Dermis microvascular lymphatic vessel endothelial cell (primary cell): ENCODE data around the gene G6PC2. TPM values are rescaled to one million over a fixed set of nuclear protein-coding genes. Genes with fewer than 3 reads are reported as not detected.
A peak's percentile ranks its signal among the peaks of the same experiment; 100 is the strongest.
"Not testable (repeated sequence)": the region's sequence is repeated elsewhere in the genome, so short reads cannot be mapped to it uniquely, and the experiment has no call there.

ENCODE experiments used
- DNase-seq, 2 donors: peaks; one replicate each; pipeline versions ENCODE4 v3.0.0 to v3.0.0-alpha.2; 2010; ENCODE audit warnings: low read depth in 2 of 2
- total RNA-seq: library from RNA; depleted of rRNA; stranded (reverse); fragments of >200 nt; gene quantifications from 2 replicates; pipeline ENCODE4 v1.2.1, GENCODE V29; 2014

Gene G6PC2
- not detected in 2 replicates for total RNA-seq

GRCh38 chr2:168901003-168901402 lies at the start of gene G6PC2:
G6PC2 (plus strand) TSS chr2:168901291; CDS start chr2:168901332, 41 bp downstream.
- no peak for DNase-seq

GRCh38 chr2:168851674-168852320 lies 49.3 kb upstream of the G6PC2 start:
- DNase-seq: peak in 1 of 2 donors; percentile 89

GRCh38 chr2:168852481-168852880 lies 48.6 kb upstream of the G6PC2 start:
- DNase-seq: no peak

GRCh38 chr2:168853471-168853870 lies 47.6 kb upstream of the G6PC2 start:
- DNase-seq: no peak

- no peak for DNase-seq
These were observed 46.4 kb upstream of the G6PC2 start for GRCh38 chr2:168854651-168855050.

GRCh38 chr2:168855601-168856000 lies 45.5 kb upstream of the G6PC2 start:
- no peak for DNase-seq

GRCh38 chr2:168858146-168858545 lies 42.9 kb upstream of the G6PC2 start:
- no peak for DNase-seq

GRCh38 chr2:168867164-168867563 lies 33.9 kb upstream of the G6PC2 start:
- not testable (repeated sequence) for DNase-seq

GRCh38 chr2:168870369-168870768 lies 30.7 kb upstream of the G6PC2 start:
- not testable (repeated sequence) for DNase-seq

- DNase-seq: not testable (repeated sequence)
These were observed 30.3 kb upstream of the G6PC2 start for GRCh38 chr2:168870824-168871223.

- peak in 1 of 2 donors; percentile 18 for DNase-seq
These were observed 26.6 kb upstream of the G6PC2 start for GRCh38 chr2:168874368-168875054.

- DNase-seq: not testable (repeated sequence)
These were observed 18.9 kb upstream of the G6PC2 start for GRCh38 chr2:168882163-168882562.

- no peak for DNase-seq
These were observed 16.1 kb upstream of the G6PC2 start for GRCh38 chr2:168884975-168885374.

GRCh38 chr2:168889635-168890005 lies 11.5 kb upstream of the G6PC2 start:
- no peak for DNase-seq

GRCh38 chr2:168890006-168890782 lies 10.9 kb upstream of the G6PC2 start, which contains the start of gene SPC25:
SPC25 (minus strand) TSS chr2:168890430; CDS start chr2:168889519, 911 bp downstream.
- peak; percentile 74 to 88 for DNase-seq

- DNase-seq: no peak
These were observed 8.8 kb upstream of the G6PC2 start for GRCh38 chr2:168892327-168892726.

GRCh38 chr2:168894101-168894500 lies 7.0 kb upstream of the G6PC2 start:
- no peak for DNase-seq

- no peak for DNase-seq
These were observed 6.4 kb upstream of the G6PC2 start for GRCh38 chr2:168894720-168895119.

GRCh38 chr2:168895771-168896170 lies 5.3 kb upstream of the G6PC2 start:
- no peak for DNase-seq

GRCh38 chr2:168896783-168897182 lies 4.3 kb upstream of the G6PC2 start:
- no peak for DNase-seq

GRCh38 chr2:168897449-168897848 lies 3.6 kb upstream of the G6PC2 start:
- DNase-seq: no peak

- no peak for DNase-seq
These were observed 2.8 kb downstream of the G6PC2 start for GRCh38 chr2:168903888-168904287.
